NCI-H524 (cell line): ENCODE results near the gene PLCB1.

Source experiments
- DNase-seq, 2 experiments: peaks; one replicate each; lab custom pipeline; 2025; lab: John Stamatoyannopoulos, UW

PLCB1 gene

DNA sequence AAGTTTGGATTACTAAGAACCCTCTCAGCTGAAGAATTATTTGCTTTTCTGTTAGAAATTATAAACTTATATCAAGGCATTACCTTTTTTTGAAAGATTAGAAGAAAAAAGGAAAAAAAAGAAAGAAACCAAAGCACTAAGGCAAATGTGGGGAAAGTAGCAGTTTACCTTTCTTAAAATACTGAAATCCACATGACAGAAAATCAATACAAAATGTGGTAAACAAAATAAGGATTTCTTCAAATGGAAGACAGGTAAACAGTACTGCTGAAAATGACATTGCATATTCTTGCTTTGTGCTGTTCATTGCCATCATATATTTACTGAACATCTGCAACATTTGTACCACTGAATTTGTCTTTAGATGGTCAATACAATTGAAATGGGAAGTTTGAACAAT lies 525.6 kb downstream of the PLCB1 start:
- no peak for DNase-seq

DNA sequence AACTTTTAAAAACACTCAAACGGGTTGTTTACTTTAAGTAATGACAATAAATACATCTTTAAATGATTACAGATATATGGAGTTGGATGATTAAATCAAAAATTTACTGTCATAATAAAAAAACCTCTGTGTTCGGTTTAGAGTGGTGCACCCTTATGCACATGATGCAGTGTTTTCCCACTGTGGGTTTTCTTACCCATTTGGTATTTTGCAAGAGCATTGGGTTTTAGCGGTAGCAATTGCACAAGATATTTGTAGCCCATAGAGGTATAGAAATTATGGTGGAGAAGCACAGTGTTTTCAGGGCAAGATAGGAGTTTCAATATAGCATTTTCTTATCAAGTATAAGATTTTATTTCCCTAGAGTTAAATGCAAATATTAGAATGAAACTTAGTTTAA lies 526.0 kb downstream of the PLCB1 start:
- no peak for DNase-seq

DNA sequence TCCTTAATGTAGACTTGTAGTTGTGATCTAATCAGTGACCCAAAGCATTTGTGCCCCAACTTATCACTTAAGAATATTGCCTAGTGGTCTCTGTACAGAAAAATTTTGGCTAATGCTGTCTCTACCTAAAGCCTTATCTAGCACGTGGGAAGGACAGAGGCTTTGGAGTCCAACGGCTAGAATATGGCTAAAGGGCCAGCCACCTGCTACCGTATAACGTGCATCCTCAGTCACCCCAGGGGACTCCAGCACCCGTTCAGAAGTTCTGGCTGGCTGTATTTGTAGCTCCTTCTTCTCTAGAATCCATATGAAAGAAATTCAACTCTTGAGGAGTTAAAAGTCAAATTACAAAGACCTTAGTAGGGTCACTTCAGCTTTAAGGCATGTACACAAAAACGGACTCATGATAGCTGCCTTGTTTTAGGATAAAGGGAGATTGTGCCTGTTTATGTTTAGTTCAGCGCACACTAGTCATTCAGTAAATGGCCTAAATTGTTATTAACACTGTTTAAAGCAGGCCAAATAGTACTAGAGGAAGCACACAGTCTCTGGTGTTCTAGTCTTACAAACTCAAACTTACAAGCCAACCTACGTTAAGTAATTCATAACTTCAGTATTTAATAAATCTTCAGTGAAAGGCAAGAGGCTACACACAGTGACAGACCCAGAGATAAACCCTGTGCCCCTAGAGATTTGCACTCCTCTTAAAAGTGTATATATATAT lies 529.3 kb downstream of the PLCB1 start:
- no peak for DNase-seq

DNA sequence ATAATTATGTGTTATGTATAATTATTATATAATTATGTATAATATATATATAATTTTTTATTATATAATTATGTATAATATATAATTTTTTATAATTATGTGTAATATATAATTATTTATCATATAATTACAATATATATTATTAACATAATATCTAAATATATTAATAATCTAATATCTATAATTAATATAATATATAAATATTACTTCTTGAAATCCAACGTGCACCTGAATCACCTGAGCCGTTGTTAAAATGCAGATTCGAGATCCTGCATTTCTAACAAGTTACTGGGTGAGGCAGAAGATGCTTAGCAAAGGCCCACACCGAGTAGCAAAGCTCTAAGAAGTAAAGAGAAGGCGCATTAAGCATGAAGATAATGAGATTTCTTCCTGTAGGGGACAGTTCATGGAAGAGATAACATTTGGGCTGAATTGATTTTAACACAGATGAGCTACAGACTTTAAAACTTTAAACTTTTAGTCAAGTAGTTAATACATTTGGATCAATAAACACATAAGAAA lies 530.4 kb downstream of the PLCB1 start:
- DNase-seq = peak in 1 of 2 experiments; percentile 20

DNA sequence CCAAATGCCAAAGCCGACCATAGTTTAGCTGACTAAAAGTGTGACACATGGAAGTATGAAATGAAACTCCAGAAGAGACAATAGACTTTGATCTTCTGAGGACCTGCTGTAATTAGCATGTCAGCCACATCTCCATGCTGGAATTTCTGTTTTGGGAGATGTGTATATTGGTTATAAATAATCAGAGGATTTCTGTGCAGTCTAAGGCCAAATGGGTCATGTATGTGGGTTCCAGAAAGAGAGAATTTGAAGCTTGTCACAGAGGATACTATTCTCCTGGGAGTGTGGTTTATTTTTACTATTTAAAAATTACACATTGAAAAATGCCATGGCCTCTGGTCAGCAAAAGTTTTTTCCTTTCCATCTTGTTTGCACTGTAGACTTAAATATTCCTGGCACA lies 531.4 kb downstream of the PLCB1 start:
- DNase-seq = no peak

DNA sequence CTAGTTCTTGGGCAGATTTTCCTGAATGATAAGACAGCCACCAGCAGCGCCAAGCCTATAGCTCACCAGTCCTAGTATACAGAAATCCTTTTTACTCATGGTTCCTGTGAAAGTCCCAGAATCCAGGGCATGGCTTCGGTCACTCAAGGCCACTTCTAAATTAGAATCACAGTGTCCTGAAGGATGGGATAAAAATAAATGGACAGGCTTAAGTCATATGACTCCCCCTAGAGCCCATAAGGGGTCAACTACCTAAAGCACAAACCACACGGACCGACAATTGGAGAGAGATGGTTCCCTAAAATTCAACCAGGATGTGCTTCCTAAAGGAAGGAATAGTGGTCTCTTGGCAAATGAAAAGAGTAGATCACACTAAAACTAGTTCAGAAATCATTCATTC lies 532.7 kb downstream of the PLCB1 start:
- no peak for DNase-seq

DNA sequence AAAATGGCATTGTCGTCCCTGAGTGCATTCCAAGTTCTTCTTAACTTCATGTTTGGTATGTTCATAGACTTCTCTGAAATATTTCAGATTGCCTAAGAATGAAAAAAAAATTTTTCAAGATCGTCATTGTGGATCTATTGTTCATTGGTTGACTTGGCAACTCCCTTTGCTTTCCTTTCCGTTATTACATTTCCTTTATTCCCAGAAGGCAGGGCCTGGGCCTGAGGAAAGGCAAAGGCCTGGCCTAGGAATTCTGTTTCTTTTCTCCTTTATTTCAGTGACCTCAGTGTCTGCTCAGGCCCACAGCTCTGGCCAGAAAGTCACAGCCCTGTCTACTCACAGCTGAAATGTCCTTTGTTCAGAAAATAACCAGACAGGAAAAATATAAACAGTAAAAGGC lies 535.2 kb downstream of the PLCB1 start:
- DNase-seq = no peak

DNA sequence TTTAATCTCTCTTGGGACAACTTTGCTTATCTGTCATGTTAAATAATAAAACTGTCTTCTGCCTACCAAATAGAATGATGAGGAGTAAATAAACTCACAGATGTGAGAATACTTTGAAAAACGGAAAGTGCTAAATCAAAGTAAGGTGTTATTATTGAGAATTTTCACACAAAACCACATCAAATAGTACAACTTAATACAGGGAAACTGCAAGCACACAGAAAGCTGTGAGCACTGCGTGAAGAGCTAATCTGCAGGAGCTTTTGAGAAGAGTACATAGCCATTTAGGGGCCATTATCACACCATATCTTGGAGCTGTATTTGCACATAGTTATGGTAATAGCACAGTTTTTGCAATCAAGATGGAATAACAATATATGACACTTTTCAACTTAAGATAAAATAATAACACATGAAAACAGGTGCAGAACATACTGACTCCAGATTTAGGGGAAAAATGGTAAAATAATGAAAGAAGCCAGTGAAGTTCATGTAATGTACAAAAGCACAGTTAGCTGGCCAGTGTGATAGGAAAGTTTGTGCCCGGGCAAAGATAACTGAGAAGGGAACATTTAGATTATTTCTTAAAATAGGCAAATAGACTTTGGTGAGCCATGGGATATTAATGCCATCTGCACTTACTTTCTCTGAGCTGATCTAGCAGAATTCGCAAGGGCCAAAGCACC lies 538.3 kb downstream of the PLCB1 start:
- peak in 1 of 2 experiments; percentile 27 for DNase-seq

DNA sequence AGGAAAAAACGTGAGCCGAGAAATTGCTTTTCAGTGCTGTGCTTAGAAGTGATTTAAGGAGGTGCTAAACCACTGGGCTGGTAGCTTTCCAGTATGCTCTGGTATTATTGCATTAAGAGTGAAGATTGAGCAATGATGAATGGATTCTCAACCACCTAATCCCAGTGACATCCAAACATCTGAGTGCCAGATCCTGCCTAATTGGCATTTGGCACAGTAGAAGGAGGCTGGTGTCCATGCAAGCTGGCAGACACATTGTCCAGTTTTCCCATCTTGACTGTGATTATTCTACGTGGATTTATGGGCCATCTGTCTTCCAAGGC lies 538.8 kb downstream of the PLCB1 start:
- peak; percentile 98 to 99 for DNase-seq

DNA sequence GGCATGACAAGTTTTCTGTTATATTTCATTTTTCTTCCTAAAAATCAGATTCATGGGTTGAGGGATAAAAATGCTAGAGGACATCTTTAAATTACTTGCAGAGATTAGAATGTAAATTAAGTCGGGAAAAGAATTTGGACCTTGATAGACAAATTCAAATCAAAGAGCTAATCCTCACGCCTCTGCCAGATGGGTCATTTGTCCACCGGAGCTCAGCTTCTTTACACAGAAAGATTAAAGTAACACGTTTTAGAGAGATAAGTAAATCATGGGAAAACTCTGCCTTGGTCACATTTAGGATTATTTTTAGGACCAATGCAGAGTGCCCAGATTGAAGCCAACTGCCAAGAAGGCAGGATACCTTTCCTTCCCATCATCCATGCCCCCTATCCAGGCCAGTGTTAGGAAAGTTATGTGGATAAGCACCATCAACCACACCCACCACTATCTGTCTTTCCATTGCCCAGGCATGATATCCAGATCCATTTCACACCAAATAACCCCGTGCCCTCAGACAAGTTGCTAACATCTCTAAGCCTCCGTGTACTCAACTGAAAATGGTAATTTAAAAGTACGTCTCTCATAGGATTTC lies 539.4 kb downstream of the PLCB1 start:
- DNase-seq = peak; percentile 49 to 89

DNA sequence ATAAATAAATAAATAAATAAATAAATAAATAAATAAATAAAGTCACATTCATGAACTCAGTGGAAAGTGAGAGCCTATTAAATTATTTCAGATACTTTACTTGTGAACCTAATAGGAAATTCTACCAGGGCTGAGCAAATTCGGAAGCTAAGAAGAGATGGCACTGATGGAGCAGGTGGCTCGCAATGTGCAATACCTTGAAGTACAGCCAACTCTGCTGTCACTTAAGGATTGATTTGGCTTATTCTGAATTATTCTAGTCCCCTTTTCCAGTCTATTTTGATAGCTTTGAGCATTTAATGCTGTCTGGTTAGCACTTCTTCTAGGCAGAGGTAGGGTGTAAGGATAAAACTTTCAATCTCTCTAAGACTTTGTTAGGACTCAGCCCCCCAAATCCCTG lies 541.0 kb downstream of the PLCB1 start:
- DNase-seq = no peak

DNA sequence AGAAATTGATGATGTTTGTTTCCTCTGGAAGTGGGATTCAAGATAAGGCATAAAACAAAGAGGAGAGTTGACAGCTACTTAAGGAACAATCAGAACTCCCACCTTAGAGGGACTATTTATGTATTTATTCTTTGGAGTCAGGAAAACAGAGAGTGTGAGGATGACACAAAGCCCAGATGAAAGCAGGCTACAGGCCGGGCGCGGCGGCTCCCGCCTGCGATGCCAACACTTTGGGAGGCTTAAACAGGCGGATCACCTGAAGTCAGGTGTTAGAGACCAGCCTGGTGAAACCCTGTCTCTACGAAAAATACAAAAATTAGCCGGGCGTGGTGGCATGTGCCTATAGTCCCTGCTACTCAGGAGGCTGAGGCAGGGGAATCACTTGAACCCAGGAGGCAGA lies 543.8 kb downstream of the PLCB1 start:
- no peak for DNase-seq

DNA sequence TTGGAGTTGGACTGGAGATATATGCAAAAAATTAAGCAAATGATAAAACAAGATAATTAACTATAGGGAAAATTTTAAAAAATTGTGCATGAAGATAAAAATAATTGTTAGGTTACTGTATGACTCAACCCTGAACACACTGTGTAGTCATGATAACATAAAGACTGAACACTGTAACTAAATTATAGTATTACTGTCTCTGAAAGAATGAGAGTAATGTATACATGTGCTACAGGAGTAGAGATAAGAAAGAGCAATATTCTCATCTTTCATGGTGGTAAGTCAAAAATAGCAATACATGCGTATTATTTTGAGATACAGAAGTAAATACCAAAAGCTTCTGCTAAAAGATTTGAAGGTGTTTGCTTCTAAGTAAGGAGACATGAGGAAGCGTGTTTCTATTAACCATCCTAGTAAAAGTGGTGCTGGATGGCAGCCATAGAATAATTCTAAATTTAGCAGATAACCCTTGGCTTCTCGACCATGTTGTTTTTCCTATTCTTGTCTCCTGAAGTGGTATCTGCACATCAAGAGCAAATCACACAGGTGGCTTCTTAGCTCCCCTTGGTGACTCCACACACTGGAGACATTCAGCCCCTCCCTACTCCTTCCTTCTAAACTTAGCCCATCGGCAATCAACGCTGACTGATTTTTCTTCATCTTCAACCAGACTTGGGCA lies 546.2 kb downstream of the PLCB1 start:
- DNase-seq = no peak

DNA sequence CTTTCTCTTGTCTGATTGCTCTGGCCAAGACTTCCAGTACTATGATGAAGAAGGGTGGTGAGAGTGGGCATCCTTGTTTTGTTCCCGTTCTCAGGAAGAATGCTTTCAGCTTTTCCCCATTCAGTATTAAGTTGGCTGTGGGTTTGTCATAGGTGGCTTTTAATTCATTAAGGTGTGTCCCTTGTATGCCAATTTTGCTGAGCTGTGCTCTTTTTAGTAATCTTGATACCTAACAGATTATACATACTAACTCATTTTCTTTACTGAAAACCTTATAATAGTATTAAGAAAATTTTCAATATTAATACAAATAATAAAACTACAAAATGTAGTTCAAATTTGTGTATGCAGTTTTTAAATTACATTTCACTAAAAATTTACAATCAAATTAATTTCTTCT lies 557.3 kb downstream of the PLCB1 start:
- DNase-seq = no peak

DNA sequence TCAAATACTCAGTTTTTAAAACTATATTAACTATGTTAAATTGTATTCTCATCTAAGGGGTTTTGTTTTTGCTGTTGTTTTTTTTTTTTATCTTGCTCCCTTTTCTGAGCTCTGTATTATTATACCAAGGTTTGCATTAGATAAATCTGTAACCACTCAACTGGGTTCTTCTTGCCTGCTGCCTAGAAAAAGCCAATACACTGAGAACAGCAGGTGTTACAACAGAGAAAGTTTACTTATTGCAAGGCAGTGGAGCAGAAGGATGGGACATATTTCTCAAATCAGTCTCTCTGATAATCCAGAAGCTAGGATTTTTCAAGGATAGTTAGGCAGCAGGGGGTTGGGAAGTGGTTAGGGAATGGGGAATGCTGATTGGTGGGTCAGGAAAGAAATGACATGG lies 558.0 kb downstream of the PLCB1 start:
- no peak for DNase-seq

DNA sequence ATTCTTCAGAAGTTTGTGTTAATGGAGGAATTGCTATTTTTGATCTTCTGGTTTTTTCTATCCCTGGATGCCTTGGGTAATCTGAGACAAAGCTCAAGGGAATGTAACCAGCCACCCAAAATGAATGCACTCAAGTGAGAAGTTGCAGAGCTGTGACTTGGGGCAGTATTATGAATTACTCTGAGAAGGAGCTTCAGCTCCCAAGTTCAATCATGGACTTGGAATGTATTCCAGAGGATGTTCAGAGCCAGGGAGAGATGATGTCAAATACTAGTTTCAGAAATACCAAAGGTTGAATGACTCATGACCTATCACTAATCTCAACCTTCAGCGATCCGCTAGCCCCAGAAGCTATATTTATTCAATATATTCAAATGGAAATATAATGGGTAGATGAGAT lies 561.6 kb downstream of the PLCB1 start:
- DNase-seq = no peak

DNA sequence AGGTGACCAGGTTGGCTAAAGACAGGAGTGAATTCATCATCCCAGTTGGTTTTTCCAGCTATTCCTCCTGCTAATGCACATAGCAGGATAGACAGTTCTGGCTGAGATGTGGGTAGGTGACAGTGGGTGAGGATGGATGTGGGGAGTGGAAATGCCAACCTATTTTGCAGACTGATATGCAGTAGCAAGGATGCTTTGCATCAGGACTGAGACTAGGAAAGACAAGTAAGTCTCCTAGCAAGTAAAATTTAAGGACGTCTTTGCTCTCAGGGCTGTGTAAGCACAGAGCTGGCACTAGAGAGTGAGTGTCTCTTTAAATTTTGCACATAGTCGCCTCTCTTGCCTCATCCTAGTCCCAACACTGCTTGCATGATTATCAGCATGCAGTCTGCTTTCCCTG lies 568.7 kb downstream of the PLCB1 start:
- DNase-seq = no peak

DNA sequence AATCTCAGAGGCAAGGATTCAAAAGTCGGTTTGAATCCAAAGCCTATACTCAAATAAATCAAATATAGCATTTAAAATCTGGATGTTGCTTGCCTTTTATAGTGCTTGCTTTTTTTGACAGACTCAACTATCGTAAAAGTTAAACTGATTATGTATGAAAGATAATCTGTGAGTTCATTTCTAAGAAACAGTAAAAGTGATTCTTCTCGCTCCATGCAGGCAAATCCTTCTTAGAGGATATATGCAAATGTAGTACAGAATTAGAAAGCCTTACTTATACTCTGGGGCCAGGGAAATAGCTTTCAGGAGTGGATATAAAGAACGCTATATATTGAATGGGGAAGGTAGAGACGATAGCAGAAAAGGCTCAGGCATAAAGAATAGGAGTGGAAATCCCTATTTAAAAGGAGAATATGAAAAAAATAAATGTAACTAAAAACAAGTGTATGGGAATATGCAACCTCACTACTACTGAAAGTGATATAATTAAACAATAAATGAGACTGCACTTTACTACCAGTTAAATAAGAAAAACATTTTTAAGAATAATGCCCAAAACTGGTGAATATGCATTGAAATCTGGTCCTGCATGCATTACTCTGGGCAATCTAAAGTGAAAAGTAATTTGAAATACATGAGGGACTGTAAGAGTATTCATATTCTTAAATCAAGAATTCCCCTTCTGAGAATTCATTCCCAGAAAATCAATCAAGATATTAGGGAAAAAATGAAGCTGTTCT lies 575.1 kb downstream of the PLCB1 start:
- no peak for DNase-seq

DNA sequence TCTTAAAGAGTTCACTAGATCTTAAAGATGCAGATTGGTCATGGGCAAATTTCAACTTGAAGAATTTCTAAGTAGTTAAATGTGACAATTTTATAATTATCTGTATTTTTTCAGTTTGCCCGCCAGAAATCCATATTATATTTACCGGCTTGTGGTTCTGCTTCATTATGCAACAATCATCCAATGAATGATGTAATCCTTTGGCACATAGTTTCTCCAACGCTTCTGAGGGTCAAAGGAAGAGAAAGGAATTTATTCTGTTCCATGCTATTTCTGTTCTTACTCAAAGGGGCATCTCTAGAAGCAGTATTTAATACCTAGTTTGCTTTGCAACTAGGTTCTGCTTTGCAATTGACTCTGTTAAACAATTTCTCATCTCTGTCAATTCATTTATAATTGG lies 577.6 kb downstream of the PLCB1 start:
- DNase-seq = no peak

DNA sequence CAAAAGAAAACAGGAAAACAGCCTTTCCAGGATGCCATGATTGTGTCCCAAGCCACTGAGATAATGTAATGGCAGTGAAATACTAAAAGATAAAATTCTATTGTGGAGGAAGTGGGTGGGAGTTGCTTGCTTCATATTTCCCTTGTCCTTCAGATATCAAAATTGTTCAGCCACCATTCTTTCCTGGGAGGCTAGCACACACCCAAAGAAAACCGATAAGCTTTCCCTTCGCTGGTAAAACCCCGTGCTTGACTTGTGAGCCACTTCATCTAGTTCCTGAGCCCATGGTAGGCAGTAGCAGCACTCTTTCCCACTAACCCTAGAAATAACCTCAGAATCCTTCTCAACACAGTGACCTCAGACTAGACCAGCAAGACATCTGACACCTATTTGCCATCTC lies 579.4 kb downstream of the PLCB1 start:
- no peak for DNase-seq

DNA sequence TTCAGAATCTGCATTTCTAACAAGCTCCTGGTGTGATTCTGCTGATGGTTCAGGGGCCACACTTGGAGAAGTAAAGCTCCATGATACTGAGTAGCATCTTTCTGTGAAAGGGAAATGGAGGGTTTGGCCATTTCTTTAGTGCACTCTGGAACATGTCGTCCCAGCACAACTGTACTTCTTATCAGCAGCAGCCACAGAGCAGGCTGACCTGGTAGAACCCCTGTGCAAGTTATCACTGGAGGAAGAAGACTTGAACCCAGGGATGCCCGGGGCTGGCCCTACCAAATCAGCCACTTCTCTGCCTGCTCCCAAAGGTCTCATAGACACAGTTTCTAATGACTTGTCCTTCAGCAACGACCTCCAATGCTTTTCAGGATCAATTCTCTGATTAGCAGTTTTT lies 582.1 kb downstream of the PLCB1 start:
- DNase-seq = no peak

DNA sequence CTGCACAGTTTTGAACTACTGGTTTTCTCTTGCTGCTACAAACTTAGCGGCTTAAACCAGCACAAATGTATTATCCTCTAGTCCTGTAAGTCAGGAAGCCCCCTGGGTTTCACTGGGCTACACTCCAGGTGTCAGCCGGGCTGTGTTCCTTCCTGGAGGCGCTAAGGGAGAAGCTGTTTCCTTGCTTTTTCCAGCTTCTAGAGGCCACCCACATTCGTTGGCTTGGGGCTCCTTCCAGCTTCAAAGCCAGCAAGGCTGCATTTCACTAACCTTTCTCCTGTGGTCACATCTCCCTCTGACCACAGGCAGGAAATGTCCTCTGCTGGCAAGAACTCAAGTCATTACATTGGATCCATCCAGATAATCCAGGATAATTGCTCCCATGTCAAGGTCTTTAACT lies 586.2 kb downstream of the PLCB1 start:
- DNase-seq = no peak
